ENCODE data around the gene KRT17. TPM values are rescaled to one million over a fixed set of nuclear protein-coding genes. Genes with fewer than 3 reads are reported as not detected.

The KRT17 gene
- total and polyA plus RNA-seq, 9 of the 15 experiments (the other 6 are each of a cell fraction or from before 2014, with no cell fraction given) = 0.23 to 0.25 TPM; not detected in 7

GRCh38 chr17:41666708-41667279, 42.4 kb upstream of the KRT17 start (continued):
- no peak for TF ChIP-seq TSHZ1 (CRISPR knock-in tag; IDR thresholded peaks at IDR 0.05)
- no peak for TF ChIP-seq GTF3C2 (IDR thresholded peaks at IDR 0.05; ENCODE audit: borderline replicate concordance, extremely low read depth, insufficient read length)
- TF ChIP-seq ZNF449 (CRISPR knock-in tag; IDR thresholded peaks at IDR 0.05) = no peak
- peak; percentile 72 for TF ChIP-seq POLR2G (IDR thresholded peaks at IDR 0.05; ENCODE audit: low read depth, low read length)
- TF ChIP-seq RBM34 (IDR thresholded peaks at IDR 0.05; ENCODE audit: borderline replicate concordance, insufficient read depth, low read length) = no peak
- no peak for TF ChIP-seq KAT8 (IDR thresholded peaks at IDR 0.05; ENCODE audit: low read depth)
- no peak; the same call in 1 of the 2 replicates for TF ChIP-seq MEF2D (tag; conservative IDR thresholded peaks at IDR 0.05; ENCODE audit: low read depth)
- no peak for TF ChIP-seq MTA1 (IDR thresholded peaks at IDR 0.05; ENCODE audit: borderline replicate concordance)
- peak; percentile 90 for TF ChIP-seq ZBTB7A (IDR thresholded peaks at IDR 0.05; ENCODE audit: borderline replicate concordance, control insufficient read depth, low read depth, low read length)
- TF ChIP-seq NCOA4 (IDR thresholded peaks at IDR 0.05; ENCODE audit: partially characterized antibody) = no peak
- TF ChIP-seq GMEB1 (CRISPR knock-in tag; IDR thresholded peaks at IDR 0.05) = no peak
- no peak for TF ChIP-seq BCOR (IDR thresholded peaks at IDR 0.05)
- TF ChIP-seq TEAD4 (IDR thresholded peaks at IDR 0.05; ENCODE audit: low read length) = 0 out of 2 replicates have a peak, but pooled peaks have one; percentile 40
- no peak for TF ChIP-seq TEAD4 (CRISPR knock-in tag; IDR thresholded peaks at IDR 0.05; ENCODE audit: borderline replicate concordance)
- no peak for TF ChIP-seq ZNF551 (CRISPR knock-in tag; IDR thresholded peaks at IDR 0.05)
- no peak for TF ChIP-seq ATF1 (CRISPR knock-in tag; IDR thresholded peaks at IDR 0.05)
- peak; percentile 44; the same call in 1 of the 2 replicates for TF ChIP-seq ATF1 (tag; IDR thresholded peaks at IDR 0.05)
- TF ChIP-seq GTF2E2 (tag; IDR thresholded peaks at IDR 0.05) = peak; percentile 59; the same call in 1 of the 2 replicates
